ENCODE data around the gene KMT2E.

DNA sequence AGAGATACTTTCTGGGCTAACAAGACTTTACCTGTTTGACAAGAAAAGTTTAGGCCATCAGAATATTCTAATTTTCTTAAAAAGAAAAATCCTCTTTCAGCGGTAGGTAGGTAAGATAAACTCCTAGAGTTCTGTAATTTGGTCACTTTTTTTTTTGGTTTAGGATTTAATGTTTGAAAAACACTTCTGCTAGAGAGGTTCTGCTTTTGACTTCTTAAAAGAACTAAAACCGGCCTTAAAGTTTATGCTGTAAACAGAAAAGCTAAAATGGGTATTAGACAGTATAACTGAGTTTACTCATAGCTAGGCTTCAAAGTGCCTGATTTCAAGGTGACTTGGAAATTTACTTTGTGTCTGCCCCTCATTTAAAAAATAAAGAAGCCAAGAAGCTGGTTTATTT lies 21.7 kb upstream of the KMT2E start:
- TF ChIP-seq, protein P1, sequence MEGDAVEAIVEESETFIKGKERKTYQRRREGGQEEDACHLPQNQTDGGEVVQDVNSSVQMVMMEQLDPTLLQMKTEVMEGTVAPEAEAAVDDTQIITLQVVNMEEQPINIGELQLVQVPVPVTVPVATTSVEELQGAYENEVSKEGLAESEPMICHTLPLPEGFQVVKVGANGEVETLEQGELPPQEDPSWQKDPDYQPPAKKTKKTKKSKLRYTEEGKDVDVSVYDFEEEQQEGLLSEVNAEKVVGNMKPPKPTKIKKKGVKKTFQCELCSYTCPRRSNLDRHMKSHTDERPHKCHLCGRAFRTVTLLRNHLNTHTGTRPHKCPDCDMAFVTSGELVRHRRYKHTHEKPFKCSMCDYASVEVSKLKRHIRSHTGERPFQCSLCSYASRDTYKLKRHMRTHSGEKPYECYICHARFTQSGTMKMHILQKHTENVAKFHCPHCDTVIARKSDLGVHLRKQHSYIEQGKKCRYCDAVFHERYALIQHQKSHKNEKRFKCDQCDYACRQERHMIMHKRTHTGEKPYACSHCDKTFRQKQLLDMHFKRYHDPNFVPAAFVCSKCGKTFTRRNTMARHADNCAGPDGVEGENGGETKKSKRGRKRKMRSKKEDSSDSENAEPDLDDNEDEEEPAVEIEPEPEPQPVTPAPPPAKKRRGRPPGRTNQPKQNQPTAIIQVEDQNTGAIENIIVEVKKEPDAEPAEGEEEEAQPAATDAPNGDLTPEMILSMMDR (IDR thresholded peaks at IDR 0.05; ENCODE audit: borderline replicate concordance, extremely low read depth, low read length, poor library complexity, severe bottlenecking): no peak
- no peak for TF ChIP-seq EZH2 (IDR thresholded peaks at IDR 0.05; ENCODE audit: borderline replicate concordance, low read depth, low read length, severe bottlenecking)
